GM18511 (cell line): ENCODE results near the gene PRKG1.

Experiments used
- ATAC-seq: cut with Tn5 transposase; IDR thresholded peaks from one replicate; pipeline ENCODE4 v1.9.1; 2021; ENCODE audit warnings: mild to moderate bottlenecking, moderate library complexity; ENCODE audit not compliant: unreplicated experiment

The PRKG1 gene

DNA sequence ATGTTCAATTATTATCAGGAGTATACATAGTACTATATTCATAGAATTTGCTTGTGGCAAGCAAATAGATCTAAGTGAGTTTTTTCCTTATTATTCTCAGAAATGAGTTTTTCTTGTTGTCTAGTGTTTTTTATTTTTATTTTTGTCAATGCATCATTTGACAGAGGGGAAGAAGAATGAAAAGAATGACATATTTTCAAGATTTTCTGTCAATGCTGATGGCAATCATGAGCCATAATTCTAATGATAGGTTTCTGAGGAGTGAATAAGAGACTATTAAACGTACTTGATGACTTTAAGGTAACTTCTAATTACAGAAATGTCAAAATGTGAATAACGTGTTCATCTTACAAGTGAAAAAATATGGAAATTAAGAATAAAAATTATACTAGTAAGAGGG lies 769.7 kb downstream of the PRKG1 start:
- no peak for ATAC-seq

DNA sequence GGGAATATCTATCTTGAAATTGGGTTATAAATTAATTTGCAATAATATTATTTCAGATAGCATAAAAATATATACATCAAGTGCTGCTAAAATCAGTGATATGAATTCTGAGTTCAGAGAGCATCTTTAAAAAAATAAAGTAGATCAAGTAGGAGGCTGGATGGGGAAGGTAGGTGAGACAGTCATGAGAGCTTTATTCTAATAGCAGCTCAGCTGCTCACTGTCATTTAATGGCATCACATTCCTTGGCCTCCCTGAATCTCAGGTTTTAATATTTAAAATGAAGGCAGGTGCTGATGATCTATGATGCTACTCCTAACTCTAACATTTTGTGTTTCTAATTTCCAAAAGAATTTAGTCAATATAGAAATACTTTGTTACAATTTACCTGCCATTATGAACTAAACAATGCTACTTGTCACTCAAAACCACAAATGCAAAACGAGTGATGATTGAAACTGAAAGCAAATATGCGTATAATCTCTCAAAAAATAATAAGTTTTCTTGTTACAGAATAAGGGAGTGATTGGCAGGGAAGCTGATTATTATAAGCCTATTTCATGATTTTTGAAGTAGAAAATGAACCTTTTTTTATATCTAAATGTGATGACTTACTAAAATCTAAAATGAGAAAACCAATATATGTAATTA lies 772.7 kb downstream of the PRKG1 start:
- ATAC-seq = peak; percentile 64

DNA sequence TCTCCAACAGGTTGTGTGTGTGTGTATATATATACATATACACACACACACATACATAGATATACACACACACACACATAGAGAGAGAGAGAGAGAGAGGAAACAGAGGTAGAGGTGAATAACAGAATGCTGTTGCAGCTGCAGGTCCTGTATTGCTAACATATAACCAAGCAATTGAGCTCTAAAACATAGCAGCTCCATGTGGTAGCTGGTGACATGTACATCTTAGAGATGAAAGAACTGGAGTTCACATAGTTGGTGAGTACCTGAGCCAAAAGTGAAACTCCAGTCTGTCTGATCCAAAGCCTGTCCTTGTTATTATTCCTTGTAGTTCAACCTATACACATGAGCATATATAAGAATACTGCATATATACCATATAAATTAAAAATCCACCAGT lies 778.0 kb downstream of the PRKG1 start:
- ATAC-seq = no peak

GRCh38 chr10:51857305-51857704 lies 783.0 kb downstream of the PRKG1 start:
- ATAC-seq = no peak

- ATAC-seq = peak; percentile 69
Measured at GRCh38 chr10:51860257-51860656, 786.0 kb downstream of the PRKG1 start.

DNA sequence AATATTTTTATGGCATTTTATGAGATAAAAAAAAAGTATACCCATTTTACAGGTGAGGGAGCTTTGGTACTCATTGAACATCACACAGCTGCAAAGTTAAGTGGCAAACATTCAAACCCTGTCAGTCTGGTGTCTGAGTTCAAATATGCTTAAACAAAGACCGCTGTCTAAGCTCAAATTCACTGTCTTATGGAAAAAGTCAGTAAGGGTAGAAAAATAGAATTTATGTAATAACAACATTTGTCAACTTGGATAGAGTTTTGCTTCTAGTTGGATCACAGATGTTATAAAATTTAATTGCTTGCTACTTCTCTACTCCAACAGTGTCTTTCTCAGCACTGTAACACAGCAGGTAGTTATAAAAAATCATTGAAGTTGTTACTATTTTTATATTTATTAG lies 786.8 kb downstream of the PRKG1 start:
- ATAC-seq = no peak

DNA sequence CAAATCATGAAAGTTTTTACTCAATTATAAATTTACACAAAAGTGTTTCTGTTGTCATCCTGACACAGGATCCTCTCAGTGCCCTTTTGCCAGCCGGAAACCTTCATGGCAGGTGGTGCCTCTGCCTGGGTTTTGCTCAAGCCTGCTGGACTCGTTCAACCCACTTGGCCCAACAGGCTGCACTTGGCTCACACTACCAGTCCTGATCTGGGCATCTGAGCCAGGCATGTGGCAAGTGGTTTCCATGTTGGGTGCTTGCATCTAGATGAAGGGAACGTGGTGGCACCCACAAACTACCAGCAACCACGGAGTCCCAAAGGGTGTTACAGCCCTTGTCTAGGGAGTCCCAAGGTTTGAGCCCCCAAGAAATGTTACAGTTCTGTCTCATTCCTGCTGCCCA lies 787.4 kb downstream of the PRKG1 start:
- ATAC-seq = no peak

- ATAC-seq = no peak
Measured at GRCh38 chr10:51862149-51862548, 787.9 kb downstream of the PRKG1 start.

GRCh38 chr10:51867956-51868355 lies 793.7 kb downstream of the PRKG1 start:
- ATAC-seq = no peak

- ATAC-seq = no peak
Measured at GRCh38 chr10:51874131-51874530, 799.8 kb downstream of the PRKG1 start.

DNA sequence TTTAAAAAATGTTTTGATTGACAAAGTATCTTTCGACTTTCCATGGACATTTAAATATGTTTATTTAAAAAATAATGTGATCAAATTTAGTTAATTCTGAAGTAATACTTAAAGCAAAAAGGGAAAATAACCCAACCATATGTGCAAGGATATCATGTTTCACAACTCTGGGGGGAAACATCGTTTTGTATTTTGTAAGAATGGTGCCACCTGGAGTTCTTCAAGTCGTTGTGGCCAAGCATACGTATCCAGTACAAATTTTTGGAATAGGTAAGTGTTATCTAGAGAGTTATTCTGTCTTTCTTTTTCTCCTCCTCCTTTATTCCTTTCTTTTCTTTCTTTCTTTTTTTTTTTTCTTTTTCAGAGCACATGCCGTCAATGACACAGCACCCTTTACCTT lies 801.3 kb downstream of the PRKG1 start:
- no peak for ATAC-seq

DNA sequence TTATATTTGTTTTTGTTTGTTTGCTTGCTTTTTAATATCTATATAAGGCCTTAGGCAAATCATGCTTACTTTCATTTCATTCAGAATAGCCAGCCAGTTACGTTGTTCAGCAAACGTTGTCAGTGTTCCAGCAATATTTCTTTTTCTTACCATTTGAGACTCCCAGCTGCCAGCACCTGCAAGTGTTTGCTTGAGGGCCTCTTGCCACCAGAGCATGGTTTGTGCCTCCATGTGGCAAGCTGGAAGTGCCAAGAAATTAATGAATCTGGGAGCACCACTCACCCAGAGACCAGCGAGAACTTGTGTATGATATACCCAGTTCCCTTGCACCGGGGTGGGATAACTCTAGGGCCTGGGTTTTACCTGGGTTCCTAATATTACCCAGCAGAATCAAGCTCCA lies 802.2 kb downstream of the PRKG1 start:
- no peak for ATAC-seq

DNA sequence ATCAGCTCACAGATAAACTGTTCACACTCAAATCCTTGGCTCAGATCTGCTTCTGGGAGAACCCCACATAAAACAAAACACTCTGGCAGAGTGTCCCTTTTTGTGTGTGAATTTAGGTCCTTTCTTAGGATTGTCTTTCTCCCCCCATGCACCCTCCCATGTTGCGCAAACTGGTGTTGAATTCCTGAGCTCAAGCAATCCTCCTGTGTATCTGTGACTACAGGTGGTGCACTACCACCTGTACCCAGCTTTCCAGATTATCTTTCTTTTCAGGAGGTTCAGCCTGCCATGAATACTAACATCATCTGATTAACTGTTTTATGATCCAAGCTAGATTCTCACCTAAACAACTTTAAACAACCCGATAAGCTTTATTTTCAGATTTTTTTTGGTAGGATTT lies 802.7 kb downstream of the PRKG1 start:
- ATAC-seq = no peak

GRCh38 chr10:51877636-51878035 lies 803.3 kb downstream of the PRKG1 start:
- ATAC-seq = no peak

DNA sequence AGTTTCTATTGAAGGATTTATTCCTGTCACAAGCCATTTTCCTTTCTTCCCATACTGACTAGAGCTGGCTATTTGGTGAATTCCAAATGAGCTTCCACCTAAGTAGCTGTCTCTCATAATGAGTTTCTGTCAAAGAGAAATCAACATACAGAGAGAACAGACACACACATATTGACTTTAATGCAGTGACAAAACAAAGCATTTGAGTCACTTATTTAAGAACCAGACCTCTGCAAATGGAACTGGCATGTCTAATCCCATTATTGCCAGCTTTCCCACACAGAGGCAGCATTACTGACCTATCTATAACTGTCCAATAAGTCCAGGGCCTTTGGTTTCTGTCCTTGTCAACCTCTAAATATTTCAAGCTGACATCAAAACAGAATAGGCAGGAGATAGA lies 804.4 kb downstream of the PRKG1 start:
- ATAC-seq = peak; percentile 9

DNA sequence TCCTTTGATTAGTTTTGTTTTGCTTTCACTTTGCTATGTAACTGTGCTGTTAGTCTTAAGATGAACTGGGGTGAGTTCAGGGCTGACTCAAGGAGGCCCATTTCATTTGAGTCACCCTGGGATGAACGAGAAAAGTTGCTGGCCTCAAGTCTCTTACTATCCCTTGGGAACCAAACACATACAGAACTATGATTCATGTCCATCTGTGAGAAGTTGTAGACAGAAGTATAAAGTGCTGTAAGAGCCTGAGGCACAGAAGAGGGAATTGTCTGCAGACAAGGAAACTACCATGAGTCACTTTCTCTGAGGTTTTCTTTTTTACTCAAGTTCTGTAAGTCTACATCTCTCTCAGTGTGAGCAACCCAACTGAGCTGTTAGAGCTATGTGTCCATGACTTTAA lies 805.0 kb downstream of the PRKG1 start:
- ATAC-seq = peak; percentile 95

DNA sequence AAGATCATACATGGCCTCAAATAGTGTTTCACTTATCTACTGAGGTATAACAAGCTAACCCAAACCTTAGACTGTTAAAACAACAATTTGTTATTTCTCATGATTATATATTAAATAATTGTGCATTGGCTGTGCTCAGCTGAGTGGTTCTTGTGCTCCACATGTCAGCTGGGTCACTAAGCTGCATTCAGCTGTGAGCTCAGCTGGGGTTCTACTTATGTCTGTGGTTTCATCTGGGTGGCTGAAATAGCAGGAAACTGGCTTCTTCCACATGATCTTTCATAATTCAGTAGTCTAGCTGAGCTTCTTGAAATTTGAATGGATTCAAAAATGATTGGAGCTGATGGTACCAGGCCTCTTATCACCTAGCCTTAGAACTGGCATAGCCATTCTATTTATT lies 806.9 kb downstream of the PRKG1 start:
- ATAC-seq = no peak

GRCh38 chr10:51886438-51887068 lies 812.3 kb downstream of the PRKG1 start:
- no peak for ATAC-seq

DNA sequence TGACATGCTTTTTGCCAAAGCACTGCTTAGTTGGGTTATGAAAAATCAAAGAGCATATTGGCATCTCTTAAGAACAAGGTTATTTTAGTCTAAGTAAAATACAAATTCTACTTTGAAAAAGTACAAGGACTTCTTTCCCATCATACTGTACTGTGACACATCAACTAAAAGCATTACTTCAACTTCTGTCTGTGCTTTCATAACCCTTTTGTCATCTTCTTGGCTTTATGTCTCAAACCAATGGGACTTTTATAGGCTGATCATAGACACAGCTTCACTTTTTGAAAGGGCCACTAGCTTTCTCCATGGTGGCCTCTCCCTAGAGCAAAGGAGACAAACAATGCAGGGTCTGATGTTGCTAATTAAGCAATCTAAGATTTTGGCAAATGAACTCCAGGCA lies 814.0 kb downstream of the PRKG1 start:
- no peak for ATAC-seq

GRCh38 chr10:51892313-51892712 lies 818.0 kb downstream of the PRKG1 start:
- no peak for ATAC-seq

GRCh38 chr10:51892965-51893658 lies 818.8 kb downstream of the PRKG1 start:
- ATAC-seq = peak; percentile 88
